ENCODE results near the gene MPDU1. TPM values are rescaled to one million over a fixed set of nuclear protein-coding genes. Genes with fewer than 3 reads are reported as not detected.
A peak's percentile ranks its signal among the peaks of the same experiment; 100 is the strongest.

MPDU1 gene
- total and polyA plus RNA-seq, 2 of the 13 experiments (the other 11 are each of a cell fraction or from before 2014, with no cell fraction given): 112 to 167 TPM

DNA sequence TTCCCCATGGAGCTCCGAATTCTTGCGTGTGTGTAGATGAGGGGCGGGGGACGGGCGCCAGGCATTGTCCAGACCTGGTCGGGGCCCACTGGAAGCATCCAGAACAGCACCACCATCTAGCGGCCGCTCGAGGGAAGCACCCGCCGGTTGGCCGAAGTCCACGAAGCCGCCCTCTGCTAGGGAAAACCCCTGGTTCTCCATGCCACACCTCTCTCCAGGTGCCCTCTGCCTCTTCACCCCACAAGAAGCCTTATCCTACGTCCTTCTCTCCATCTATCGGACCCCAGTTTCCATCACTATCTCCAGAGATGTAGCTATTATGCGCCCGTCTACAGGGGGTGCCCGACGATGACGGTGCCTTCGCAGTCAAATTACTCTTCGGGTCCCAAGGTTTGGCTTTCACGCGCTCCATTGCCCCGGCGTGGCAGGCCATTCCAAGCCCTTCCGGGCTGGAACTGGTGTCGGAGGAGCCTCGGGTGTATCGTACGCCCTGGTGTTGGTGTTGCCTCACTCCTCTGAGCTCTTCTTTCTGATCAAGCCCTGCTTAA is 22.6 kb upstream of the MPDU1 start (continued):
- TF ChIP-seq, protein P1, sequence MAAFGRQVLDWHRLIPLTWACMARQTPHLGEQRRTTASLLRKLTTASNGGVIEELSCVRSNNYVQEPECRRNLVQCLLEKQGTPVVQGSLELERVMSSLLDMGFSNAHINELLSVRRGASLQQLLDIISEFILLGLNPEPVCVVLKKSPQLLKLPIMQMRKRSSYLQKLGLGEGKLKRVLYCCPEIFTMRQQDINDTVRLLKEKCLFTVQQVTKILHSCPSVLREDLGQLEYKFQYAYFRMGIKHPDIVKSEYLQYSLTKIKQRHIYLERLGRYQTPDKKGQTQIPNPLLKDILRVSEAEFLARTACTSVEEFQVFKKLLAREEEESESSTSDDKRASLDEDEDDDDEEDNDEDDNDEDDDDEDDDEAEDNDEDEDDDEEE (CRISPR knock-in tag; IDR thresholded peaks at IDR 0.05): peak; percentile 49; the same call in 1 of the 2 replicates
- TF ChIP-seq MXD4 (CRISPR knock-in tag; IDR thresholded peaks at IDR 0.05): no peak
- peak; percentile 90 for TF ChIP-seq KDM5B (CRISPR knock-in tag; IDR thresholded peaks at IDR 0.05; ENCODE audit: borderline replicate concordance)
- TF ChIP-seq ZSCAN29 (CRISPR knock-in tag; conservative IDR thresholded peaks at IDR 0.05): 0 out of 2 replicates have a peak, but pooled peaks have one; percentile 4
- no peak for TF ChIP-seq PITX1 (CRISPR knock-in tag; IDR thresholded peaks at IDR 0.05)
- 0 out of 2 replicates have a peak, but pooled peaks have one; percentile 59 for TF ChIP-seq CAMTA2 (CRISPR knock-in tag; IDR thresholded peaks at IDR 0.05; ENCODE audit: borderline replicate concordance)
- no peak; the same call in 1 of the 2 replicates for TF ChIP-seq ZNF446 (CRISPR knock-in tag; IDR thresholded peaks at IDR 0.05)
- TF ChIP-seq, protein P2, sequence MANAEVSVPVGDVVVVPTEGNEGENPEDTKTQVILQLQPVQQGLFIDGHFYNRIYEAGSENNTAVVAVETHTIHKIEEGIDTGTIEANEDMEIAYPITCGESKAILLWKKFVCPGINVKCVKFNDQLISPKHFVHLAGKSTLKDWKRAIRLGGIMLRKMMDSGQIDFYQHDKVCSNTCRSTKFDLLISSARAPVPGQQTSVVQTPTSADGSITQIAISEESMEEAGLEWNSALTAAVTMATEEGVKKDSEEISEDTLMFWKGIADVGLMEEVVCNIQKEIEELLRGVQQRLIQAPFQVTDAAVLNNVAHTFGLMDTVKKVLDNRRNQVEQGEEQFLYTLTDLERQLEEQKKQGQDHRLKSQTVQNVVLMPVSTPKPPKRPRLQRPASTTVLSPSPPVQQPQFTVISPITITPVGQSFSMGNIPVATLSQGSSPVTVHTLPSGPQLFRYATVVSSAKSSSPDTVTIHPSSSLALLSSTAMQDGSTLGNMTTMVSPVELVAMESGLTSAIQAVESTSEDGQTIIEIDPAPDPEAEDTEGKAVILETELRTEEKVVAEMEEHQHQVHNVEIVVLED (CRISPR knock-in tag; IDR thresholded peaks at IDR 0.05; ENCODE audit: borderline replicate concordance): peak; percentile 12
- peak; percentile 27 for TF ChIP-seq ZNF891 (CRISPR knock-in tag; IDR thresholded peaks at IDR 0.05)
- peak; percentile 38 for TF ChIP-seq ZBTB38 (CRISPR knock-in tag; IDR thresholded peaks at IDR 0.05)
- TF ChIP-seq ZNF326 (CRISPR knock-in tag; IDR thresholded peaks at IDR 0.05; ENCODE audit: borderline replicate concordance): no peak
- TF ChIP-seq ZNF879 (CRISPR knock-in tag; IDR thresholded peaks at IDR 0.05): no peak
- no peak for TF ChIP-seq ATF7 (IDR thresholded peaks at IDR 0.05)
- TF ChIP-seq ATF7 (CRISPR knock-in tag; IDR thresholded peaks at IDR 0.05): no peak
- TF ChIP-seq, protein P3, sequence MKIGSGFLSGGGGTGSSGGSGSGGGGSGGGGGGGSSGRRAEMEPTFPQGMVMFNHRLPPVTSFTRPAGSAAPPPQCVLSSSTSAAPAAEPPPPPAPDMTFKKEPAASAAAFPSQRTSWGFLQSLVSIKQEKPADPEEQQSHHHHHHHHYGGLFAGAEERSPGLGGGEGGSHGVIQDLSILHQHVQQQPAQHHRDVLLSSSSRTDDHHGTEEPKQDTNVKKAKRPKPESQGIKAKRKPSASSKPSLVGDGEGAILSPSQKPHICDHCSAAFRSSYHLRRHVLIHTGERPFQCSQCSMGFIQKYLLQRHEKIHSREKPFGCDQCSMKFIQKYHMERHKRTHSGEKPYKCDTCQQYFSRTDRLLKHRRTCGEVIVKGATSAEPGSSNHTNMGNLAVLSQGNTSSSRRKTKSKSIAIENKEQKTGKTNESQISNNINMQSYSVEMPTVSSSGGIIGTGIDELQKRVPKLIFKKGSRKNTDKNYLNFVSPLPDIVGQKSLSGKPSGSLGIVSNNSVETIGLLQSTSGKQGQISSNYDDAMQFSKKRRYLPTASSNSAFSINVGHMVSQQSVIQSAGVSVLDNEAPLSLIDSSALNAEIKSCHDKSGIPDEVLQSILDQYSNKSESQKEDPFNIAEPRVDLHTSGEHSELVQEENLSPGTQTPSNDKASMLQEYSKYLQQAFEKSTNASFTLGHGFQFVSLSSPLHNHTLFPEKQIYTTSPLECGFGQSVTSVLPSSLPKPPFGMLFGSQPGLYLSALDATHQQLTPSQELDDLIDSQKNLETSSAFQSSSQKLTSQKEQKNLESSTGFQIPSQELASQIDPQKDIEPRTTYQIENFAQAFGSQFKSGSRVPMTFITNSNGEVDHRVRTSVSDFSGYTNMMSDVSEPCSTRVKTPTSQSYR (CRISPR knock-in tag; IDR thresholded peaks at IDR 0.05; ENCODE audit: borderline replicate concordance): no peak
- no peak for TF ChIP-seq HOXA9 (CRISPR knock-in tag; IDR thresholded peaks at IDR 0.05; ENCODE audit: borderline replicate concordance)
- TF ChIP-seq ZNF350 (CRISPR knock-in tag; IDR thresholded peaks at IDR 0.05; ENCODE audit: borderline replicate concordance, low read depth): peak; percentile 63; the same call in 1 of the 2 replicates
- TF ChIP-seq, protein P4, sequence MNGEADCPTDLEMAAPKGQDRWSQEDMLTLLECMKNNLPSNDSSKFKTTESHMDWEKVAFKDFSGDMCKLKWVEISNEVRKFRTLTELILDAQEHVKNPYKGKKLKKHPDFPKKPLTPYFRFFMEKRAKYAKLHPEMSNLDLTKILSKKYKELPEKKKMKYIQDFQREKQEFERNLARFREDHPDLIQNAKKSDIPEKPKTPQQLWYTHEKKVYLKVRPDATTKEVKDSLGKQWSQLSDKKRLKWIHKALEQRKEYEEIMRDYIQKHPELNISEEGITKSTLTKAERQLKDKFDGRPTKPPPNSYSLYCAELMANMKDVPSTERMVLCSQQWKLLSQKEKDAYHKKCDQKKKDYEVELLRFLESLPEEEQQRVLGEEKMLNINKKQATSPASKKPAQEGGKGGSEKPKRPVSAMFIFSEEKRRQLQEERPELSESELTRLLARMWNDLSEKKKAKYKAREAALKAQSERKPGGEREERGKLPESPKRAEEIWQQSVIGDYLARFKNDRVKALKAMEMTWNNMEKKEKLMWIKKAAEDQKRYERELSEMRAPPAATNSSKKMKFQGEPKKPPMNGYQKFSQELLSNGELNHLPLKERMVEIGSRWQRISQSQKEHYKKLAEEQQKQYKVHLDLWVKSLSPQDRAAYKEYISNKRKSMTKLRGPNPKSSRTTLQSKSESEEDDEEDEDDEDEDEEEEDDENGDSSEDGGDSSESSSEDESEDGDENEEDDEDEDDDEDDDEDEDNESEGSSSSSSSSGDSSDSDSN (CRISPR knock-in tag; IDR thresholded peaks at IDR 0.05): peak; percentile 41; the same call in 1 of the 2 replicates
- no peak; the same call in 1 of the 2 replicates for TF ChIP-seq ZNF235 (CRISPR knock-in tag; IDR thresholded peaks at IDR 0.05; ENCODE audit: borderline replicate concordance)
- no peak for TF ChIP-seq BHLHE40 (IDR thresholded peaks at IDR 0.05; ENCODE audit: low read length)
- TF ChIP-seq MED1 (CRISPR knock-in tag; IDR thresholded peaks at IDR 0.05): 0 out of 2 replicates have a peak, but pooled peaks have one; percentile 25
- TF ChIP-seq FIP1L1 (IDR thresholded peaks at IDR 0.05; ENCODE audit: borderline replicate concordance, insufficient read depth, low read depth, low read length): no peak
- no peak for TF ChIP-seq ZZZ3 (CRISPR knock-in tag; IDR thresholded peaks at IDR 0.05; ENCODE audit: borderline replicate concordance)

Measured in HepG2 (cell line).